HepG2 (cell line): ENCODE results near the gene SPAAR. TPM values are rescaled to one million over a fixed set of nuclear protein-coding genes. Genes with fewer than 3 reads are reported as not detected.
A peak's percentile ranks its signal among the peaks of the same experiment; 100 is the strongest.

ENCODE experiments used
- ATAC-seq: fragments of 200-7000 bp; cut with Tn5 transposase; 3 replicates; pipeline ENCODE4 v1.9.1; 2020; ENCODE audit warnings: mild to moderate bottlenecking, moderate library complexity
- BruUV-seq: library from RNA; stranded (reverse); fragments of 400-500 nt; replicated peaks from 2 replicates; lab custom pipeline; 2021; lab: Mats Ljungman, UMichigan
- CTCF ChIA-PET: fragments of 300-600 bp; formaldehyde crosslinking; extraction: SDS; loops from one replicate; lab custom pipeline; 2021; ENCODE audit warnings: low total read pairs, inconsistent platforms, low intra/inter-chr PET ratio; lab: Yijun Ruan, JAX
- POLR2A ChIA-PET: fragments of 350-600 bp; sonication (Branson Sonifier 250); formaldehyde crosslinking; loops from one replicate; lab custom pipeline; 2020; ENCODE audit warnings: antibody characterized with exemption, inconsistent platforms; lab: Yijun Ruan, JAX
- DNase-seq: peaks from one replicate; pipeline ENCODE4 v3.0.0-alpha.2; 2015; ENCODE audit warnings: low spot score
- FAIRE-seq: peaks from 3 replicates; lab custom pipeline; 2011; peaks lifted over from hg19 to GRCh38; lab: Jason Lieb, UNC
- H2AFZ ChIP-seq: one replicate; pipeline ENCODE4 v1.6.1; 2011; ENCODE audit warnings: low read length, inconsistent platforms
- H3K27ac ChIP-seq: fragments of 300-600 bp; 3 replicates; pipeline ENCODE4 v1.8.0; 2011; ENCODE audit warnings: mixed run types, mild to moderate bottlenecking, mixed read lengths, low read length, inconsistent platforms; ENCODE audit not compliant: insufficient read depth; ENCODE audit errors: extremely low read length
- H3K27me3 ChIP-seq, 2 experiments: fragments of 200-600 bp in 1 of 2; 2 replicates in 1 of 2; 3 replicates in 1 of 2; pipeline versions ENCODE4 v1.6.0 to v1.8.0; 2011; ENCODE audit warnings: low read length in 2 of 2, mild to moderate bottlenecking in 2 of 2, moderate library complexity in 2 of 2, inconsistent platforms in 1 of 2; ENCODE audit not compliant: insufficient read depth in 2 of 2, control insufficient read depth in 1 of 2
- H3K36me3 ChIP-seq, 2 experiments: fragments of 200-600 bp in 1 of 2; replicated peaks in 1 of 2; 2 replicates in 1 of 2; 3 replicates in 1 of 2; pipeline versions ENCODE4 v1.5.1 to v1.8.0; 2011; ENCODE audit warnings: low read length in 2 of 2, inconsistent platforms in 1 of 2; ENCODE audit not compliant: insufficient read depth in 2 of 2, control insufficient read depth in 1 of 2
- H3K4me1 ChIP-seq: 2 replicates; pipeline ENCODE4 v1.5.1; 2012; ENCODE audit warnings: low read length, inconsistent platforms; ENCODE audit not compliant: insufficient read depth
- H3K4me2 ChIP-seq: 2 replicates; pipeline ENCODE4 v1.6.0; 2011; ENCODE audit warnings: low read depth, low read length, inconsistent platforms
- H3K4me3 ChIP-seq, 3 experiments: fragments of 200-600 bp in 1 of 3; sonication (generic), shearing (Covaris generic) in 1 of 3; replicated peaks in 1 of 3; 2 replicates each; pipeline ENCODE4 v1.5.1; 2011 to 2016; ENCODE audit warnings: low read length in 3 of 3, inconsistent platforms in 2 of 3, low read depth in 2 of 3, mild to moderate bottlenecking in 2 of 3, control low read depth in 1 of 3, mixed read lengths in 1 of 3; ENCODE audit not compliant: insufficient read depth in 1 of 3
- H3K79me2 ChIP-seq: one replicate; pipeline ENCODE4 v1.6.1; 2011; ENCODE audit warnings: low read length, inconsistent platforms; ENCODE audit not compliant: insufficient read depth
- H3K9ac ChIP-seq: 2 replicates; pipeline ENCODE4 v1.6.0; 2011; ENCODE audit warnings: mild to moderate bottlenecking, low read depth, low read length, inconsistent platforms; ENCODE audit not compliant: insufficient read depth
- H3K9me3 ChIP-seq: 2 replicates; pipeline ENCODE4 v1.5.1; 2012; ENCODE audit warnings: mild to moderate bottlenecking, low read length
- H4K20me1 ChIP-seq: 2 replicates; pipeline ENCODE4 v1.6.0; 2011; ENCODE audit warnings: inconsistent platforms, mild to moderate bottlenecking, low read length, moderate library complexity; ENCODE audit not compliant: insufficient read depth
- ETS1 ChIP-seq: sonication (generic); formaldehyde crosslinking; IDR thresholded peaks from 2 replicates; pipeline ENCODE4 v1.4.0; 2020; ENCODE audit warnings: missing genetic modification reagents
- KDM6A ChIP-seq: IDR thresholded peaks from 2 replicates; pipeline ENCODE4 v1.6.1; 2016; ENCODE audit warnings: low read depth
- NFE2L2 ChIP-seq: fragments of 150-350 bp; IDR thresholded peaks from 2 replicates; pipeline ENCODE4 v1.6.1; 2014; ENCODE audit warnings: low read length
- THYN1 ChIP-seq: sonication (generic); formaldehyde crosslinking; IDR thresholded peaks from 2 replicates; pipeline ENCODE4 v1.8.1; 2023; ENCODE audit warnings: low read depth, mild to moderate bottlenecking, moderate library complexity, missing genetic modification reagents, borderline replicate concordance
- ZBTB7B ChIP-seq: sonication (generic); formaldehyde crosslinking; IDR thresholded peaks from 2 replicates; pipeline ENCODE4 v1.4.0; 2020; ENCODE audit warnings: missing genetic modification reagents
- WGBS: methylation state at CpG from one replicate; pipeline ENCODE4 v1.1.6; 2017; ENCODE audit warnings: low lambda C conversion rate; 5-methylcytosine and 5-hydroxymethylcytosine counted together
- in situ Hi-C: cut with HindIII; loops from 2 replicates; pipeline ENCODE4 v1.10.0; 2017; ENCODE audit warnings: low pct_unique_long_range_greater_than_20kb; ENCODE audit not compliant: extremely low pct_ligation_motif_present
- intact Hi-C: fragments of 100-400 bp; cut with micrococcal nuclease; formaldehyde crosslinking; loops from one replicate; pipeline ENCODE4 v1.10.0; 2022; ENCODE audit not compliant: unreplicated experiment
- polyA plus RNA-seq, 8 experiments: library from polyadenylated mRNA; depleted of rRNA in 3 of 8; stranded (reverse) in 7 of 8; unstranded in 1 of 8; fragments of >200 nt; fragmentation: Illumina TruSeq in 4 of 8; extraction: Trizol in 4 of 8; gene quantifications; 2 replicates each; pipeline versions ENCODE4 v1.2.1 to v1.2.3, GENCODE V29; 2011 to 2016; ENCODE audit warnings: low read depth in 4 of 8, missing spikeins in 1 of 8, mixed read lengths in 1 of 8; ENCODE audit not compliant: insufficient read depth in 1 of 8
- total RNA-seq, 5 experiments: library from RNA; depleted of rRNA; stranded (reverse); fragments of >200 nt; fragmentation: Illumina TruSeq; extraction: Trizol; gene quantifications; 2 replicates each; pipeline ENCODE4 v1.2.3, GENCODE V29; 2016; ENCODE audit warnings: low read depth in 1 of 5
- TF ChIP-seq, protein P1 (sequence below): sonication (generic); formaldehyde crosslinking; IDR thresholded peaks from 2 replicates; pipeline ENCODE4 v1.8.0; 2022; ENCODE audit warnings: missing genetic modification reagents, mild to moderate bottlenecking, borderline replicate concordance

Gene SPAAR
- total and polyA plus RNA-seq, 2 of the 13 experiments (the other 11 are each of a cell fraction or from before 2014, with no cell fraction given) = 0.07 TPM; not detected in 1

- no peaks in the 10 kb centered on the region for H3K9me3 ChIP-seq
- peak overlapping the region in 2 of 3 experiments; percentile 19 to 46; a peak in 2 of 6 replicates for H3K4me3 ChIP-seq
- ATAC-seq (peak; percentile 27; the same call in 2 of the 3 replicates), DNase-seq (no peak), FAIRE-seq (no peak)
- 16% methylated on average over 10 of the region's 16 CpGs for WGBS
- H3K4me1 ChIP-seq = peaks cover 66% of the 10 kb centered on the region
- H3K9ac ChIP-seq = peak overlapping the region; percentile 18; the same call in 1 of the 2 replicates
- peak overlapping the region; percentile 69 for H3K4me2 ChIP-seq
- intact Hi-C loops = loop anchor here (2.0 kb wide), 1 partner anchor 13 kb away; no protein-coding TSS in a partner anchor
- H3K27ac ChIP-seq = no peak overlapping the region
- no TSS peak for BruUV-seq
- peak overlapping the region; percentile 2 for H2AFZ ChIP-seq
- peaks cover 0 to 4% of the 10 kb centered on the region in 2 experiments; a peak in 1 of 5 replicates for H3K27me3 ChIP-seq
- H3K36me3 ChIP-seq = no peaks in the 10 kb centered on the region
- H3K79me2 ChIP-seq = no peaks in the 10 kb centered on the region
- H4K20me1 ChIP-seq = no peaks in the 10 kb centered on the region
- ChIA-PET CTCF (no interaction called here), POLR2A (no interaction called here)
- in situ Hi-C loops = no loop called here
- TF ChIP-seq THYN1 (CRISPR knock-in tag) (no peak), ETS1 (CRISPR knock-in tag) (no peak), NFE2L2 (no peak), ZBTB7B (CRISPR knock-in tag) (no peak), KDM6A (CRISPR knock-in tag) (no peak)
- TF ChIP-seq, protein P1, sequence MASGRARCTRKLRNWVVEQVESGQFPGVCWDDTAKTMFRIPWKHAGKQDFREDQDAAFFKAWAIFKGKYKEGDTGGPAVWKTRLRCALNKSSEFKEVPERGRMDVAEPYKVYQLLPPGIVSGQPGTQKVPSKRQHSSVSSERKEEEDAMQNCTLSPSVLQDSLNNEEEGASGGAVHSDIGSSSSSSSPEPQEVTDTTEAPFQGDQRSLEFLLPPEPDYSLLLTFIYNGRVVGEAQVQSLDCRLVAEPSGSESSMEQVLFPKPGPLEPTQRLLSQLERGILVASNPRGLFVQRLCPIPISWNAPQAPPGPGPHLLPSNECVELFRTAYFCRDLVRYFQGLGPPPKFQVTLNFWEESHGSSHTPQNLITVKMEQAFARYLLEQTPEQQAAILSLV (CRISPR knock-in tag) = no peak
Observed at GRCh38 chr9:35915681-35916294, 6.5 kb downstream of the SPAAR start.
